HG02571 (cell line): ENCODE data around the gene MMP24.
"Not testable (repeated sequence)": the region's sequence is repeated elsewhere in the genome, so short reads cannot be mapped to it uniquely, and the experiment has no call there.

ENCODE experiments used
- ATAC-seq: cut with Tn5 transposase; IDR thresholded peaks from one replicate; pipeline ENCODE4 v1.9.1; 2021; ENCODE audit warnings: mild to moderate bottlenecking, moderate library complexity; ENCODE audit not compliant: unreplicated experiment

Gene MMP24

DNA sequence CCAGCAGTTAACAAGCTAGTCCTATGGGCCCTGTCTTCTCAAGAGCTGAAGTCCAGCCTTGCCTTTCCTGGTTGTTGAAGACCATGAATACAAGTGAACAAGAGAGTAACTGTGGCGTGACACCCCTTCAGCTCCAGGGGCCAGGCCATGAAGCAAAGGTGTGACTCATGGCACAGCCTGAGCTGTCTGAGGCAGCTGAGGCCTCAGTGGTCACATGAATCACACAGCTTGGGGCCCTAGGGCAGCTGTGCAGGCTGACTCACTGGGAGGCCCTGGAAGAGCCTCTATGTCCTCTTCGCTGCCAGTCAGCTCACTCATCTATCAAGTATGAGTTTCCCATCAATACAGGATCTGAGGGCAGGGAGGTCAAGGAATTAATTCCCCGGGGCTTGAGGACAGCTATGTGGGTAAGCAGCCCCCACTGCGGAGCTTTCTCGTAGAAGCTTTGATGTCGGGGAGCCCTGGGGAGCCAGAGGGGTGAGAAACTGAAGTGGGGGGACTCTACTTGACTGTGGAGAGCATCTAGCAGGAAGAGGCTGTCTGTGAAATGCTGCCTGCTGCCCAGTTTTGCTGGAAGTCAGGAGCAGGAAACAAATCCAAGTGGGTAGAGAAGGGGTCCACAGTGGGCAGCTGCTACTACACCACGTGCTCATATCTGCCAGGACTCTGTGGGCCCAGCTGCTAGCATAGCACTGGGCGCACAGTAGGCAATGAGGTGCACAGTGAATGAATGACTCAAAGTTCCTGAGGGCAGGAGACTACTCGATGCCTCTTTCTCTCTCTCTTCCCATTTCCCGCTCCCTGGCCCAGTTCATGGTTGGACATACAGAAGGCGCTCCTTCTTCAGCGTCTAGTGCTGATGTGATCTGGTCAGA is 79.4 kb downstream of the MMP24 start:
- no peak for ATAC-seq

DNA sequence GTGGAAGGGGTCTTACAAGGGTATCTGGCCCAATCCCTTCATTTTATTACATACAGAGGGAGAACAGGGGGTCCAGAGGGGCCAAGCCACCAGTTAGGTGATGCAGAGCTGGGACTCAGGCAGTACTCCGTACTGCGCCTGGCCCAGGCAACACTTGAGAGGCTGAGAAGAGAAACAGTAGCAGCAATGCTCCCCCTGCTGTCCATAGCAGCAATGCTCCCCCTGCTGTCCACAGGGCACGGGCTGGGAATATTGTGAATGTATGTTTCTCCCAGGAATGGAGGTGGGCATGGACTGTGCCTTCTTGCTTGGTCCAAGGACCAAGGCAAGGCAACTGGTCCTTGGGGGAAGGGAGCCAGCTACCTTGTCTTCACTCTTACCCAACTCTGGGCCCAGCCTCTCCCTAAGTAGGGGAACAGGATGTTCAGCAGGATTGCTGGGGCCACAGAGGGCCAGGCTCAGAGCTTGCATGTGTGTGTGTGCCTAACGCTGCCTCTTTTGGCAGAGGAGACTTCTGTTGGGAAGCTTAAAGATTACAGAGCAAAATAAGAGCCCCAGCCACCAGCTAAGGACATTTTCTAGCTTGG is 80.5 kb downstream of the MMP24 start:
- no peak for ATAC-seq

DNA sequence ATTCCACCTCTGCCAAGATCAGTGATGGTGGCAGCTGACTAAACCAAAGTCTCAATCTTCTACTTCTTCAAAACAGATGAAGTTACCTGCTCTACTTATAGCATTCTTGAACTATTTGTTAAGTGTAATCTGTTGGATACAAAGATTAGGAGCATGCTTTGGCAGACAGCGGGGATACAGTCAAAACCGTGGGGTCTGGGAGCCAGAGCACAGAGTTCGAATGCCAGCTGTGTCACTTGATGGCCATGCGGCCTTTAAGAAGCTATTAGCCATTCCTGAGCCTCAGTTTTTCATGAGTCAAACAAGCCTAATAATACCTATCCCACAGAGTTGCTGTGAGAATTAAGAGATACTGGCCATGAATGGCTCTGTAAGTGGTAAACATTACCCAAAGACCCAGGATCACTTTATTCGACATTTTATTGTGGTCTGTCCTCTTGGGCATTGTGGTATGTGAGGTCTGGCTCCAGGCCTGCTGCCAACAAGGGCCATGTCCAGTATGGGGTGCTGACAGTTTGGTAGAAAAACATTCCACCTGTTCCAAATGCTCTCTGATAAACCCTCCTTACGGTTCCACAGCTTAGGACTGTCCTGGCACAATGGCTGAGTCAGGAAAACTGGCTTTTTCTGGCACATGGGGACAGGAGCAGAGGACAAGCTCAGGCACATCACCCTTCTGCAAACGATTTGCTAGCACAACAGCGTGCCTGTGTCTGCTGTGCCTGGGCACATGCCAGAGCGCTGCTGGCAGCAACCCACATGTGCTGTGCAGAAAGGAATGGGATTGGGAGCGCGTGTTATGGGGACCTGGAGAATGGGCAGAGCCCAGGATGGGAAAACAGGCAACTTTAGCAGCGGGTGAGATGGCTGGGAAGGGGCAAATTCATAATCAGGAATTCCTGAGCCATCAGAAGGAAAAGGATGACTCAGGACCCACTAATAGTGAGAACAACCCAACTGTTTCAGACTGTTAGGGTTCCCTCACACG is 81.5 kb downstream of the MMP24 start:
- no peak for ATAC-seq

DNA sequence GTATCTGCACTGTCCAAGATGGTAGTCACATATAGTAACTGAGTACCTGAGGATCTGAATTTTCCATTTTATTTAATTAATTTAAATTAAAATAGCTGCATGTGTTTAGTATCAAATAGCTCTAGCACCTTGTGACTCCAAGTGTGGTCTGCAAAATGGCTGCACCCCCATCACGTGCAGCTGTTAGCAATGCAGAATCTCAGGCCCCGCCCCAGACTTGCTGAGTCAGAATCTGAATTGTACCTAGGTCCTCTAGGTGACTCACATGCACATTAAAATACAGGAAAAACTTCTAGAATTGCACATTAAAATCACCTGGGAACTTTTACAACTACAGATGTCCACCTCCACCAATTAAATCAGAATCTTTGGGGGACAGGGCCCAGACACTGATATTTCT is 84.9 kb downstream of the MMP24 start:
- no peak for ATAC-seq

DNA sequence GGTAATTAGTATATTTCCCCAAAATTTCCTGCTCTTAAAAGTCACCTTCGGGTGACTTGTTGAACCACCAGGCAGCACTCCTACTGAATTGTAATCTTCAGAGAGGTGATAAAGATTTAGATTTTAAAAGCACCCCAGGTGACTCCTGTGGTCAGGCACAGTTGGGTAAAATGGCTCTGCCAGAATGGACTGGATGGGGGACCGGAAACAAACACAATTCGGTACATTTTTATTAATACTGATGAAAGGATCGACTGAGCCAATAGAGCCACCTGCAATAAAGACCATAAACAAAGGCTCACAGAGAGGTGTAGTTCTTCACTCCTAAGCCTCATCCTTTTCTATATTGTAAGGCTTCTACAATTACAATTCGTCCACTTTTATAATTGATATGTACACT is 85.3 kb downstream of the MMP24 start:
- ATAC-seq, result no peak

DNA sequence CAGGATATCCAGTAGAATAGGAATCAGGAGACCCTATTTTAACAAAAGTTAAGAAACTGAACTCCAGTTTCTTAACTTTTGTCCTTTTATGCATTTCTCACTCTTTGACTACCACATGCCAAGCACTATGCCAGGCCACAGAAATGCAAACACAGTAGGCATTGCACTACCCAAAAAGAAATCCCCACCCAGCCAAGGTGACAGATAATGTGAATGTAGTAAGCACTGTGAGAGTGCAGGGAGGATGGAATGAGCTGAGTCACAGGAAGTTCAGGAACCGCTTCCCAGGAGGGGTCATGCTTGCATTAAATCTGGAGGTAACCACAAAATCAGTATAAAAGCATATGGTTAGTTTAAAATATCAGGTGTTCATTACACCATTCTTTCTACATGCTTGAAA is 85.8 kb downstream of the MMP24 start:
- no peak for ATAC-seq

DNA sequence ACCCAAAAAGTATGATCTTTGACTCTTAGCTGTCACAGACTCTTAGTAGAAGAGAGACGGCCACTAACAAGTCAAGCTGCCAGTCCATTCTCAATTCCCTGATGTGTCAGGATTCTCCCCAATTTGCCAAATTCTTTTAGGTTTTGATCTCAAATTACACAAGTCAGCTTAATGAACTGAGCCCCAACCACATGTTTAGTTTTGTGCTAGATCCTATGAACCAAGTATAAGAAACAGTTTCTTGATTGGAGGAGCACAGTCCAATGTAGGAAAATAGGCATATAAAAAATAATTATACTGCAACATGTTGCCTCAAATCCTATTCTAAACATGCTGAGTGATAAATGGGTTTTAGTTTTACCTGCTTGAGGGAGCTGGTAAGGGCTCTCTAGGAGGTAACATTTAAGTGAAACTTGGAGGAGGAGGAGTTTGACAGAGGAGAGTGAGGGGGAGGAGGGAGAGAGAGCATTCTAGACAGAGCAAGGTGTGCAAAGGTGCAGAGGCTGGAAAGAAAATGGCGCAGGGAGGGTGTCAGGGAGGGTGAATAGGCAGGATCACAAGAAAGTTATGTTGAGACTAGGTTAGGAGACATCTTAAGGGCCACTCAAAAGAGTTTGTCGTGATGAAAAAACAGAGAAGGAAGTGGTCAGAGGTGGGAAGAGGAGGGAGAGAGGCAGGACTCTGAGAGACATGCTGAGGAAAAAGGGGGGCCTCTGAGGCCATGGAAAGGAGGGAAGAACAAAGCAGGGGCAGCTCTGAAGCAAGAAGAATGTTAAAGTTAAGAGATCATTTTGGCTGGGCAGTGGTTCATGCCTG is 88.5 kb downstream of the MMP24 start:
- no peak for ATAC-seq

DNA sequence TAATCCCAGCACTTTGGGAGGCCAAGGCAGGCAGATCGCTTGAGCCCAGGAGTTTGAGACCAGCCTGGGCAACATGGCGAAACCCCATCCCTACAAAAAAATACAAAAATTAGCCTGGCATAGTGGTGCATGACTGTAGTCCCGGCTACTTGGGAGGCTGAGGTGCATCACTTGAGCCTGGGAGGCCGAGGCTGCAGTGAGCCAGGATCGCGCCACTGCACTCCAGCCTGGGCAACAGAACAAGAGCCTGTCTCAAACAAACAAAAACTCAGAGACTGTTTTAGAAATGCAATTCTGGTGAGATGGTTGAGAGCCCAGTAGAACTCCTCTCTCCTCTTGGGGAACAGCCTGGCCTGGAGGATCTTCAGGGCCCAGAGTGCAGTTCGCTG is 89.1 kb downstream of the MMP24 start:
- ATAC-seq, result not testable (repeated sequence)

DNA sequence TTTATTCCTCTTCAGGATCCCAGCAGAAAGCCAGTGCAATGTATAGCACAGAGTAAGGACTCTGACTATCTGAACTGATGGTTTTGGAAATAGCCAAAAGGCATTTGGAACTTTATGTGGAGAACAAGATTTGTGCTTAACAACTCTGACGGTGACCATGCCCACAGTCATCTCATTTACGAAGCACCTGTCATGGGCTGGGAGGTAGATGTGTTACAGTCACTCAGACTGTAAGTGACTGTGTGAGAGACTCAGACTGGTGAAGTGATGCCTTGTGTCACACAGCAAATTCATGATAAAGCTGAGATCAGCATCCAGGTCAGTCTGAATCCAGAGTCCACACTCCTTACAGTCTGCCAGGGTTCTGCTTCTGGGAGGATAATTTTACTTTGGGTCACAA is 89.6 kb downstream of the MMP24 start:
- ATAC-seq, result no peak

DNA sequence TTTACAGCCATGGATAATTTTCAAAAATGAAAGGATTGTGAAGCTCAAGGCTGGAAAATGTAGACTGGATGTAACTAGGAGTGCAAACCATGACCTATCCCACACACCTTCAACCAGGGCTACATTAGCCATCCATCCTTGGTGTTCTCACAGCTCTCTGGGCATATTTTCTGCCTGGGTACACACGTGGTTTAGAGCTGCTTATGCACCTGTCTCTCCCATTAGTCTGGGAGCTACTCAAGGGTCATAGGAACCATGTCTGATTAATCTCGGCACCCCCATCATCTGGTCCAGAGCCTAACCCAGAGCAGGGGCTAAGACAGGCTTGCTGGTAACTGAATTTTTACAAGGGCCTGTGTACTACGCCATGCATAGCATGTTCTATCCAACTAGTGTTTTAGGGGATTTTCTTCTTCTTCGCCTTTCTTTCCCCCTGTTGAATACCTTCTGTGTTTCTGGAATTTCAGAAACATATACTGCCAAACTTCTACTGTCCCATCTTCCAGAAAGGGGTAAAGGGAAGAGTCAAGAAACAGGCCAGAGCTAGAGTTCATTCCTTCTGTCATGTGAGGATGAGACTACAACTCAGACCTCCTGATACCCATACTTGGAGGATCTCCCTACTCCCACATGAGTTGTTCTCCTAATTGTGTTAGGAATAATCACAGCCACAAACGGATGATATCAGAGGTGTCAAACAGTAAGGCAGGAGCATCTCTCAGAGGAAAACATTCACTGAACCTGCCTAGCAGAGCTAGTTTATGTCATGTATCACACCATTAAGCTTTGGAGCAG is 91.1 kb downstream of the MMP24 start:
- ATAC-seq, result no peak

DNA sequence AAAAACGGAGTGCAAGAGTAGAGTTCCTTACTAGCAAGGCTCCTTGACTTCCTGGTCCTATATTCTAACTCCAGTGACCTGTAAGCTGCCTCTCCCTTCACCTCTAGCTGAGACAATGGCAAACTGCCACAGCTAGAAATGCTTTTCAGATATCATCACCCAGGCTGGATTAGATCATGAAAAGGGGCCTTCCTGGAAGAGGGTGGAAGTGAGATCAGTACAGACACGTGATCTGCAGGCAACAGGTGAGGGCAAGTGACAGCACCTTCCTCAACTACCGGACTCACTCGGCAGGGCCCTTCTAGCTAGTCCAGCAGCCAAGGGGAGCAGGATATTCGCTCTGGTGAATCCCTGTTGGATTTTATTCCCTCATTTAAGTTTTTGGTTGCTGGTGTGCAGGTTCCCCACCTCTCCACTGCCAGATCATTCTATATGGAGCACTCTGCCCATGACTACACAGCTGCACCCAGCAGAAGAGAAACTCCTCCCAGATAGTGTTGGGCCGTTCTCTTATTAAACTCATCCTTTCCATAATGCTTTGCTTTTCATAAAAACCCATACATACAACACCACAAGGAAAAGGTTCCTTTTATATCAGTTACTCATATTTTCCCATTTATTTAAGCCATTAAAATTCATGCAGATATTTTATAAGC is 92.1 kb downstream of the MMP24 start:
- no peak for ATAC-seq

DNA sequence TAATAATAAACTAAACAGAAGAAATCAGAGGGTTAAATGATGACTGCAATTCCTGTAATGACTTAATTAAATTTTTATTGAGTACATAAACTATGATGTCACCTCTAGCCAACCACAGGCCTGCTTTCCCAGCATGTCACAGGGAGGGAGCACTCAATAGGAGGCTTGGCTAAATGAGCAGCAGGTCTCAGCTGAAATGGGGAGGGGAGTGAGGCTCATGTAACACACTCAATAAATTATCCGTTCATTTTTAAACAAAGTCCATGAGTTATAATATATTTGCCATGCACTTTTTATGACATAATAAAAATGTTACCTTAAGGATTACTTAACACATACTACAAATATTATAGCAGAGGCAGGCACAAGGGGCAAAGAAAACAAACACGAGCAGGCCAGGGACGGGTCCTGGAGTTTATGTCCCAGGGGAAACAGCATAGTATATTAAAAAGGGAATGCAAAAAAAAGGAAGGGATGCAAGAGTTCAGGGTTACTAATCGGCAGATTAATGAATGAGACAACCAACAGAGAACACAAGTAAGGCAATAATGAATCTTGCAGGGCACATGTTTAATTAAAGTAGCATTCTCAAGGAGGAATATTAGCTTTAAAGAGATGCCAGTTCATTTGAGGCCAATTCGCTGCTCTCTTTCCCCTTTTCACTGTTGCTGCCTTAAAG is 92.8 kb downstream of the MMP24 start:
- ATAC-seq, result no peak

DNA sequence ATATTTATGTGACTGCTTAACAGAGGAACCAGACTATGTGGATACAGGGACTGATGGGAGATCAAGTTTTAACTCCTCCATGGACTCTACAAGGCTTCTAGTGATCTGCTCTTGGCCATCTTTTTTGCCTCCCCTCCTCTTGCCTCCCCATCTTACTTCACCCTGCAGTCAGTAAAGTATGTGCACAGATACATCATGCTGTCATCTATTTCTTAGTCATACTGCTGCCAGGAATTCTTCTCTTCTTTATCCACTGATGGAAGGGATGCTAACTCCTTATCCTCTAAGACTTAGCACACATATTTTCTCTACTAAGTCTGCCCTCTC is 93.3 kb downstream of the MMP24 start:
- no peak for ATAC-seq

DNA sequence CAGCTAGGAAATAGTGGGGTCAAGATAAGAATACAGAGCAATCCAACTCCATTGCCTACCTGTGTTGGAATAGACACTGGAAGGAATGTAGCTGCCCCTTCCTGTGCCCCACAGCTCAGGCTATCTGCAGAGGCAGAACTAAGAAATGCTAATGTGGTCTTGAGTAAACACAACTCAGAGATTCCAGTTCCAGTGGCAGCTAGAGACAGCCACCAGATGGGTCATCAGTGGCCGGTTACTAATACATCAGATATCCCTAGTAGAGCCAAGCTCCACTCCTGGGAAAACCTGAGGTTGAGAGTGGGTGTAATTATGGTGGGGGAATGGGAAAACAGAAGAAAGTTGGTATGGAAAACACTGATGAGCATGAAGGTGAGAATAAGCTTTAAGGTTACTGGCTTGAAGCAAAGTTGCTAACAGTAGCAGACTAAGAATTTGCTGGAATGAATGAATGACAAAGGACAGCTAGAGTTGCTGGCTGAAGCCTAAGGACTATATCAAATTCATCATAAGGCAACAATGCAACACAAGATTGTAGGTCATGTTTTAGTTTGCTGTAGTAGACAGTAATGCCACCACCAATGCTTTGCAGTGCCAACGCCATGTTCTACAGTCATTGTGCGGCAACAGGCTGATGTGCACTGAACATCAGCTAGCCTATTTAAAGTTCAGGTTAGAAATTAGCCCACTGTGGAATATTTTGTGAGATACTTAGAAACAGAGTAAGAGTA is 94.1 kb downstream of the MMP24 start:
- ATAC-seq, result no peak

DNA sequence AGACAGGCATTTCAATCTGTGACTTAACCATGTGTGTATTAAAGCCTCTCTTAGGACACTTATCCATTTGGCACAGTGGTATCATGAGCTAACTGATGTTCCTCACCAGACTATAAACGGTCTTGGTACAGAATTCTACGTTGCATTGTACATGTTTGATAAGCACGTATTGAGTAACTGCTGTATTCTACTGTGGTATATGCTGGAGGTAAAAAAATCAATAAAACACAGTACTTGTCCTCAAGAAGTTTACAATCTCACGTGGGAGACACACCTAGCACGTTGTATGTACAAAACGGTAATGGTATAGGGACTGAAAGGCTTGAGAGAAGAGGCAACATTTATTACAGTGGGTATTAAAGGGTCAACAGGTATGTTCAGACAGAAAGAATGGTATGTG is 98.9 kb downstream of the MMP24 start:
- no peak for ATAC-seq

DNA sequence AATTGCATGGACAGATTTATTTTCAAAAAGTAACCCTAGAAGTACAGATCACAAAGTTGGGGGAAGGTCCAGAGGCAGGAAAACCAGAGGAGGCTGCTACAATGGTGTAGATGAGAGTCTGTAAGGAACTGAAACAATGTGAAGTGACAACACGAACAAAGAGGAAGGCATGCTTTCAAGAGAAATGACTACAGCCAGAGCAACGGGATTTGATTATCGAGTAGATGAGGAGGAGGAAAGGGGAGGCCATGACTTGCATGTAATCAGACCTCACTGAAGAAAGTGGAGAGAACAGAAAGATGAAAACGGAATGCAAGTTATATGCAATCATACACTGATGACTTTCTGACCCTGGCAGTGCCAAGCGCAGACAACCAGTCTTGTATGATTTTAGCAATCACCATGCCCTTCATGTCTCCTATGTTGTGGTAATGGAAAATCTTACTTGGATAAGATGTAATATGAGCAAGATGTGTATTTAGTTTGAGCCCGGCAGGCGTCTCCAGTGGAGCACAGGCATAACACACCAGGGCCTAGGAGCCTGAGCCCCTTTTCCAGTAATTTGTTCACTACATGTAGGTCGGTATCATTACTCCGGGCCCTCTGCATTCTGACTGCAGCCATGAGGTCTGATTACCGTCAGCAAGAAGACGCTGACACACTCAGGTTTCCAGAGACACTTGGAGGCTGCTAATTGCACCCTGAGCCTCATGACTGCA is 99.7 kb downstream of the MMP24 start:
- no peak for ATAC-seq
